Measurements from ENCODE around the gene ARHGEF17. TPM values are rescaled to one million over a fixed set of nuclear protein-coding genes. Genes with fewer than 3 reads are reported as not detected.
A peak's percentile ranks its signal among the peaks of the same experiment; 100 is the strongest.

Gene ARHGEF17
- total RNA-seq, 4 donors from 2014 or later = 54.0 to 125 (median 61.4) TPM

DNA sequence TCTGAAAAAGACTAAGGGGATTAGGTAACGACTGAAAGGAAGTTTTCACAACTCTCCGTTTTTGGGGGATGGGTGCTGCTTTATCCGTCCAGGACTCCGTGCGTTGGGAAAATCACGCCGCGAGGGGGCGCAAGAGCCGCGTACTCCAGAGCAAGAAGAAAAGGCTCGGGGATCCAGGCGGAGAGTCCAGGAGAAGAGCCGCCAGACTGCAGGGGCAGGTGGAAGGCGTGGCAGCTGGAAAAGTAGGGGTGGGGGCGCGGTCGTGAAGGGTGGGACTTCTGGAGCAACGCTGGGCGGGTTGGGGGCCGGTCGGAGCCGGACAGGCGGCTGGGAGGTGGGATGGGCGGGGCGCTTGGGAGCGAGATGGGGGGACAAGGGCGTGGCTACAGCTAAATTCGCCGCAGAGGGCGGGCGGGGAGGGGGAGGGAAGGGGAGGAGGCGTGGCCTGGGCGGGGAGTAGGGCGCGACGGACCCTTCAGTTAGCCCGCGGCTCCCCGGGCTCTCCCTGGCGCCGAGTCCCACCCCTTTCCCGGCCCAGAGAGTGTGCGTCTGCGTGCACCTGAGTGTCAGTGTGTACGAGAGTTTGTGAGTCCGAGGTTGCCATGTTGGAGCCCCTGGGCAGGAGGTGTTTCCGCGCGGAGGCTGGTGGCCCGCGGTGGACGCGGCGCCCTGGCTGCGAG is 613 bp upstream of the ARHGEF17 start:
- intact Hi-C loops (cut with DNase I) = loop anchor here (2.0 kb wide), 1 partner anchor 27 kb away; no protein-coding TSS in a partner anchor

GRCh38 chr11:73308961-73309919 is 1.2 kb downstream of the ARHGEF17 start:
- Histone ChIP-seq H3K9me3 (no peaks in the 10 kb centered on the region), H3K27ac (peak overlapping the region; percentile 97 to 99 (median 98)), H3K4me1 (peaks cover 52% of the 10 kb centered on the region in 2 donors), H3K27me3 (no peaks in the 10 kb centered on the region), H3K4me3 (replicated peaks in 1 of 3) (peak overlapping the region; percentile 61 to 65 (median 61)), H3K36me3 (no peaks in the 10 kb centered on the region)
- intact Hi-C loops (cut with DNase I) = no loop called here
- peak; percentile 92 to 93 for DNase-seq
- WGBS, 2 donors = 5 to 12% methylated on average over 26 to 30 of the region's 78 CpGs
- TF ChIP-seq CTCF (IDR thresholded peaks at IDR 0.05) (peak in 1 of 6 experiments; percentile 3), POLR2A (IDR thresholded peaks at IDR 0.05) (peak; percentile 10 to 90)

More for the DNA sequence above, 613 bp upstream of the ARHGEF17 start:
- peaks cover 35% of the 10 kb centered on the region in 2 donors for H3K4me1 ChIP-seq
- H3K27ac ChIP-seq = peak overlapping the region; percentile 97 to 99 (median 98)
- TF ChIP-seq POLR2A (IDR thresholded peaks at IDR 0.05) (peak in 1 of 2 donors; percentile 75), CTCF (IDR thresholded peaks at IDR 0.05) (peak; percentile 63 to 97 (median 88))
- peak; percentile 100 for DNase-seq
- H3K36me3 ChIP-seq = no peaks in the 10 kb centered on the region
- H3K27me3 ChIP-seq = no peaks in the 10 kb centered on the region
- H3K4me3 ChIP-seq (replicated peaks in 1 of 3) = peak overlapping the region; percentile 61 to 65 (median 61)
- no peaks in the 10 kb centered on the region for H3K9me3 ChIP-seq
- 0 to 1% methylated on average over 22 to 23 of the region's 56 CpGs for WGBS, 2 donors

DNA sequence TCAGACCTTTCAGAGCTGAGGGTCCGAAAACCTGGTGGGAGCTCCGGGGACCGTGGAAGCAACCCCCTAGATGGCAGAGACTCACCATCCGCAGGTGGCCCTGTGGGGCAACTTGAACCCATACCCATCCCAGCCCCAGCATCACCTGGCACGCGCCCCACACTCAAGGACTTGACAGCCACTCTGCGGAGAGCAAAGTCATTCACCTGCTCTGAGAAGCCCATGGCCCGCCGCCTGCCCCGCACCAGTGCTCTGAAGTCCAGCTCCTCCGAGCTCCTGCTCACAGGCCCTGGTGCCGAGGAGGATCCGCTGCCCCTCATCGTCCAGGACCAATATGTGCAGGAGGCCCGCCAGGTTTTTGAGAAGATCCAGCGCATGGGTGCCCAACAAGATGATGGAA is 2.0 kb downstream of the ARHGEF17 start:
- Histone ChIP-seq H3K4me3 (replicated peaks in 1 of 3) (peak overlapping the region in 1 of 3 donors; percentile 61), H3K4me1 (peaks cover 59 to 61% of the 10 kb centered on the region in 2 donors), H3K27me3 (no peaks in the 10 kb centered on the region), H3K9me3 (no peaks in the 10 kb centered on the region), H3K27ac (peak overlapping the region; percentile 97 to 99 (median 98)), H3K36me3 (no peaks in the 10 kb centered on the region)
- 70 to 72% methylated on average over 7 to 13 of the region's 16 CpGs for WGBS, 2 donors
- TF ChIP-seq POLR2A (IDR thresholded peaks at IDR 0.05) = no peak
- TF ChIP-seq CTCF (IDR thresholded peaks at IDR 0.05) = no peak
- peak; percentile 79 for DNase-seq
- intact Hi-C loops (cut with DNase I) = no loop called here

DNA sequence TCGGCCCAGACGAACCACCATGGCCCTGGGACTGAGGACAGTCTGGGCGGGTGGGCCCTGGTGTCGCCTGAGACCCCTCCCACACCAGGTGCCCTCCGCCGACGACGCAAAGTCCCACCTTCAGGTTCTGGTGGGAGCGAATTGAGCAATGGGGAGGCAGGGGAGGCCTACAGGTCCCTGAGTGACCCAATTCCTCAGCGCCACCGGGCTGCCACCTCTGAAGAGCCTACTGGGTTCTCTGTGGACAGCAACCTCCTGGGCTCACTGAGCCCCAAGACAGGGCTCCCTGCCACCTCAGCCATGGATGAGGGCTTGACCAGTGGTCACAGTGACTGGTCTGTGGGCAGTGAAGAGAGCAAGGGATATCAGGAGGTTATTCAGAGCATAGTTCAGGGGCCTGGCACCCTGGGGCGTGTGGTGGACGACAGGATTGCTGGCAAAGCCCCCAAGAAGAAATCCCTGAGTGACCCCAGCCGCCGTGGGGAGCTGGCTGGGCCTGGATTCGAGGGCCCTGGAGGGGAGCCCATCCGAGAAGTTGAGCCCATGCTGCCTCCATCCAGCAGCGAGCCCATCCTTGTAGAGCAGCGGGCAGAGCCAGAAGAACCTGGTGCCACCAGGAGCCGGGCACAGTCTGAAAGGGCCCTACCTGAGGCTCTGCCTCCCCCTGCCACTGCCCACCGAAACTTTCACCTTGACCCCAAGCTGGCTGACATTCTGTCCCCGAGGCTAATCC is 2.8 kb downstream of the ARHGEF17 start:
- H3K9me3 ChIP-seq = no peaks in the 10 kb centered on the region
- H3K27me3 ChIP-seq = no peaks in the 10 kb centered on the region
- no peaks in the 10 kb centered on the region for H3K36me3 ChIP-seq
- peak overlapping the region; percentile 97 to 99 (median 98) for H3K27ac ChIP-seq
- DNase-seq = peak; percentile 68 to 69
- intact Hi-C loops (cut with DNase I) = no loop called here
- H3K4me1 ChIP-seq = peaks cover 67 to 68% of the 10 kb centered on the region in 2 donors
- no peak for TF ChIP-seq CTCF (IDR thresholded peaks at IDR 0.05)
- no peak for TF ChIP-seq POLR2A (IDR thresholded peaks at IDR 0.05)
- H3K4me3 ChIP-seq (replicated peaks in 1 of 3) = peak overlapping the region in 1 of 3 donors; percentile 61
- 71 to 84% methylated on average over 13 to 16 of the region's 22 CpGs for WGBS, 2 donors

Measured in thyroid gland (tissue), 4 donors.